ENCODE measurements around the gene TGIF2.

DNA sequence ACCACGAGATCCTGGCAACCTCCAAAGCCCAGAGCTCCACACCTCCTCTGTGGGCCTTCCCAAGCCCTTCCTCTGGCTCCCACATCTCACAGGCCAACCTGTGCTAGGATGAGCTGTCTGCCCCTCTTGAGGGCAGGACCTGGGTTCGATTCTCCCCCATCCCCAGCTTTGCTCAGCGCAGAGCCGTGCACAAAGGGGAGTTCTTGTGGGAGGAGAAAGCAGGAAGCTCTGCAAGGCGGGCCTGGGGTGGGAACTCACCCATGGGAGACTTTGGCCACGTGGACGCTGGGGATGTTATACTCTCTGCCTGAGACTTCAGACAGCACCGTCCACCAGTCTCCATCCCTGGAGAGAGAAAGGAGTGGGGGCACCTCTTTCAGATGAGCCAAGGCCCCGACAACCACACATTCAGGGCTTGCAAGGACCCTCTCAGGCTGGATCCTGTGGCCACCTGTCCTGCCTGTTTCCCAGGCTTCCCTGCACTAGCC lies 59.9 kb downstream of the TGIF2 start:
- TF ChIP-seq, protein P1, sequence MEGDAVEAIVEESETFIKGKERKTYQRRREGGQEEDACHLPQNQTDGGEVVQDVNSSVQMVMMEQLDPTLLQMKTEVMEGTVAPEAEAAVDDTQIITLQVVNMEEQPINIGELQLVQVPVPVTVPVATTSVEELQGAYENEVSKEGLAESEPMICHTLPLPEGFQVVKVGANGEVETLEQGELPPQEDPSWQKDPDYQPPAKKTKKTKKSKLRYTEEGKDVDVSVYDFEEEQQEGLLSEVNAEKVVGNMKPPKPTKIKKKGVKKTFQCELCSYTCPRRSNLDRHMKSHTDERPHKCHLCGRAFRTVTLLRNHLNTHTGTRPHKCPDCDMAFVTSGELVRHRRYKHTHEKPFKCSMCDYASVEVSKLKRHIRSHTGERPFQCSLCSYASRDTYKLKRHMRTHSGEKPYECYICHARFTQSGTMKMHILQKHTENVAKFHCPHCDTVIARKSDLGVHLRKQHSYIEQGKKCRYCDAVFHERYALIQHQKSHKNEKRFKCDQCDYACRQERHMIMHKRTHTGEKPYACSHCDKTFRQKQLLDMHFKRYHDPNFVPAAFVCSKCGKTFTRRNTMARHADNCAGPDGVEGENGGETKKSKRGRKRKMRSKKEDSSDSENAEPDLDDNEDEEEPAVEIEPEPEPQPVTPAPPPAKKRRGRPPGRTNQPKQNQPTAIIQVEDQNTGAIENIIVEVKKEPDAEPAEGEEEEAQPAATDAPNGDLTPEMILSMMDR (conservative IDR thresholded peaks at IDR 0.05; ENCODE audit: low read depth, low read length): no peak
- TF ChIP-seq SMC3 (IDR thresholded peaks at IDR 0.05; ENCODE audit: low read depth, low read length) (no peak), POLR2A (IDR thresholded peaks at IDR 0.05; ENCODE audit: low read depth, low read length) (no peak), MXI1 (IDR thresholded peaks at IDR 0.05; ENCODE audit: borderline replicate concordance, low read depth, low read length) (no peak)
- TF ChIP-seq, protein P2, sequence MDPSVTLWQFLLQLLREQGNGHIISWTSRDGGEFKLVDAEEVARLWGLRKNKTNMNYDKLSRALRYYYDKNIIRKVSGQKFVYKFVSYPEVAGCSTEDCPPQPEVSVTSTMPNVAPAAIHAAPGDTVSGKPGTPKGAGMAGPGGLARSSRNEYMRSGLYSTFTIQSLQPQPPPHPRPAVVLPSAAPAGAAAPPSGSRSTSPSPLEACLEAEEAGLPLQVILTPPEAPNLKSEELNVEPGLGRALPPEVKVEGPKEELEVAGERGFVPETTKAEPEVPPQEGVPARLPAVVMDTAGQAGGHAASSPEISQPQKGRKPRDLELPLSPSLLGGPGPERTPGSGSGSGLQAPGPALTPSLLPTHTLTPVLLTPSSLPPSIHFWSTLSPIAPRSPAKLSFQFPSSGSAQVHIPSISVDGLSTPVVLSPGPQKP (IDR thresholded peaks at IDR 0.05; ENCODE audit: borderline replicate concordance, low read depth, low read length): no peak

All from IMR-90 (cell line).